ENCODE data around the gene GFRA4.
"Not testable (repeated sequence)": the region's sequence is repeated elsewhere in the genome, so short reads cannot be mapped to it uniquely, and the experiment has no call there.

Gene GFRA4

DNA sequence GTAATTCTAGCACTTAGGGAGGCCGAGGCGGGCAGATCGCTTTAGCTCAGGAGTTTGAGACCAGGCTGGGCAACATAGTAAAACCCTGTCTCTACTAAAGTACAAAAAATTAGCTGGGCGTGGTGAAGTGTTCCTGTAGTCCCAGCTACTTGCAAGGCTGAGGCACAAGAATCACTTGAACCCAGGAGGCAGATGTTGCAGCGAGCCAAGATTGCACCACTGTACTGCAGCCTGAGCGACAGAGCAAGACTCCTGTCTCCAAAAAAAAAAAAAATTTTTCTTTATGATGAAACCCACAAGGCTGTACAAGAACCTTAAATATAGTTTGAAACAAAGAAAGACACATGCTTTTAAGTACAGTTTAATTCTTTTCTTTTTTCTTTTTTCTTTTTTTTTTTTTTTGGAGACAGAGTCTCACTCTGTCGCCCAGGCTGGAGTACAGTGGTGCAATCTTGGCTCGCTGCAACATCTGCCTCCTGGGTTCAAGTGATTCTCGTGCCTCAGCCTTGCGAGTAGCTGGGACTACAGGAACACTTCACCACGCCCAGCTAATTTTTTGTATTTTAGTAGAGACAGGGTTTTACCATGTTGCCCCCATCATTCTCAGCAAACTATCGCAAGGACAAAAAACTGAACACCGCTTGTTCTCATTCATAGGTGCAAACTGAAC is 47.9 kb downstream of the GFRA4 start:
- DNase-seq (ENCODE audit: low read depth in 3 of 3) = not testable (repeated sequence)

DNA sequence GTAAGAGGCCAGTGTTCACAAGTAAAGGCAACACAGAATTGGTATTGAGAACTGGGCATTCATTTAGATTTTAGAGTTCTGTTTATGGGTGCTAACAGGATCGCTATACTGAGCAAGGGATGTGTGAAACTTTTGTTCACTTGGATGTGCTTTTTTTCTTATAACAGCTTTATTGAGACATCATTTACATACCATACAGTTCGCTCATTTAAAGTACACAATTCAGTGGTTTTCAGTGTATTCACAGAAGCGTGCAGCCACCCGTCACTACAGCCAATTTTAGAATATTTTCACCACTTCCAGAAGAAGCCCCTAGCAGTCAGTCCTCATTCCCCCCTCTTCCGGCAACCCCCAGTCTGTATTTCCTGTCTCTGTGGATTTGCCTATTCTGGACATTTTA is 48.7 kb downstream of the GFRA4 start:
- no peak for DNase-seq (ENCODE audit: low read depth in 3 of 3)

DNA sequence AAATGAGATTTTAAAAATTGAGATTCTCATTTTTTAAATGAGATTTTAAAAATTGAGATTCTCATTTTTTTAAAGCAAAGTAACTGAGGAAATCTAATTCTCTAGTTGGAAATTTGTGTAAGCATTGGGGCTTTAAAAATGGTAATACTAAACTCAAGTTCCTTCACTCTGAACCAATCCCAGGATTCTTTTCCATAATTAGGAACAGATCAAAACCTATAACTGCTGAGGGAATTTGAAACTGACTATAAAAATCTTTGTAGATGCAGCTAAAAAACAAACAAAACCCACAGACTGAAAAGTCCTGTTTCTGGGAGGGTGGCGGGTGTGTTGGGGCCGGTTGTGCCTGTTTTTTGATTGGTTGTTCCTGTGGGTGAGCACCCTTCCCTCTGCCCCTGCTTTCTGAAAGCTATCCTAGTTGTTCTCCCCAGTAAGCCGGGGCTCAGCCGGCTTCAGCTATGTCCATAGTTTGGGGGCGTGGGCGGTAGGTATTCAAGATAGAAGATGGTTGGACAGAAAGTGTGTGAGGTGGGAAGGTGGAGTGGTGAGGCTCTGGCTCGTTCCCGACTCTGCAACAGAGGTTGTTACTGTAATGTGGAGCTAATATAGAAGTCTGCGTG is 49.3 kb downstream of the GFRA4 start:
- DNase-seq (ENCODE audit: low read depth in 3 of 3) = no peak

DNA sequence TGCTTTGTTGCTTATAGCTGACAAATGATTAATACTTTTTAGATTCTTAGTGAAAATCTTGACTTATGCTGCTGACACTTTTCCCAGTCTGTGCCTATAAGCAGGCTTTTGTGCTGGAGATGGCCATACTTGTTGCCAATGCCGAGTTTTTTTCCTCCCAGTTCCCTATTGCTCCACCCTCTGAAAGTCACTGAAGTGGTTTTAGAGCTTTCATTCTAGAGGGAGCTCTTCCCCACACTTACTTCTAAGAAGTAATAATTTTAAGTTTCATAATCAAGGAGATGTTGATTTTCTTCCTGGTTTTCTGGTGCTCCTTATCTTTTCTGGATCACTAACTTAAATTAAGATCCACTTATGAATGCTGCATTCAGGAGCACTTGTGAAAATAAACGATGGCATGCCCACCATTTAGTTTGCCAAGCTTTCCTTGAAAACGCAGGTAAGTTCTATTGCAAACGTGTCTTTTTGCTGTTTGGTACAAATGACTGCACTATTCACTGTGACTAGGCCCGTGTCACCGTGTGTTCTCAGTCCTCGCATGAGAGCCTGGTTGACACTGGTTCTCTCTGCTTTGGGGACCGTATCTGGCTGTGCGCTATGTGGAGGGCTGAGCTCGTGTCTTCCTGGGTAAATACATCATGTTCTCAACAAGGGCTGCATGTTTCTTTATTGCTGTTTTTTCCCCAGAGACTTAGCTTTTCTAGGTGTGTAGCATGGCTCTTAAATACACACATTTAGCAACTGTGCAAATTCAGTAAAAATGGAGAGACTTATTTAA is 50.2 kb downstream of the GFRA4 start:
- DNase-seq (ENCODE audit: low read depth in 3 of 3) = no peak

DNA sequence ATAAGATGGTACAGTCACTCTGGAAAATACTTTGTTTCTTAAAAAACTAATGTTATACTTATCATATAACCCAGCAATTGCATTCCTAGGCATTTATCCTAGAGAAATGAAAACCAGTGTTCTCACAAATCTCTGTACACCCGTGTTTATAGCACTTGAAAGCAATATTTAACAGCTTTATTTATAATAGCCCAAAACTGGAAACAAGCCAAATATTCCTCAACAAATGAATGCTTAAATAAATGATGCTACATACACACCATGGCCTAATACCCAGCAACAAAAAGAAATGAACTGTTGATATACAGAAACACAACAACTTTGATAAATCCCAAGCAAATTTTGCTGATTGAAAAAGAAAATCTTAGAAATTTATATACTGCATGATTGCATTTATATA is 51.3 kb downstream of the GFRA4 start:
- DNase-seq (ENCODE audit: low read depth in 3 of 3) = no peak
